Activated CD4-positive, alpha-beta T cell treated with anti-CD3 and anti-CD28 coated beads, Interleukin-2, amount 50 U/mL, for 1 hour (primary cell): Measurements from ENCODE around the gene TAF11L2.
"Not testable (repeated sequence)": the region's sequence is repeated elsewhere in the genome, so short reads cannot be mapped to it uniquely, and the experiment has no call there.

Experiments
- DNase-seq: peaks from one replicate; pipeline ENCODE4 v3.0.0-alpha.2; 2020

The TAF11L2 gene

DNA sequence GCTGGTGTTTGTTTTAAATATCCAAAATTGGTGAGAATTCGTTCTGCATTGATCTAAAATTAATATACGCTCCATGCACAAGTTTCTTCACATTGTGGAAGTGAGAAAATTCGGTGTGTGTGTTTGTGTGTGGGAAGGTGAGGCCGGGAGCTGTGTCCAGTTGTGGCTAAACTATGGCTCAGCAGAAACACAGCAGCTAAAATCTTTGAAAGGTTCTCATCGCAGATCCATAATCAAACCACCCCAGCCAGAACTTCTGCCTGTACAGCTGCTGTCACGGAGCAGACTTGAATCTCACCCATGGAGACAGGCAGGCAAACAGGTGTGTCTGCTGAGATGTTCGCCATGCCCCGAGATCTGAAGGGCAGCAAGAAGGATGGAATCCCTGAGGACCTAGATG is at the start of gene TAF11L2:
Gene TAF11L2 (plus strand): TSS at position 301 of the 400 bp plus-strand sequence.
- DNase-seq: not testable (repeated sequence)

DNA sequence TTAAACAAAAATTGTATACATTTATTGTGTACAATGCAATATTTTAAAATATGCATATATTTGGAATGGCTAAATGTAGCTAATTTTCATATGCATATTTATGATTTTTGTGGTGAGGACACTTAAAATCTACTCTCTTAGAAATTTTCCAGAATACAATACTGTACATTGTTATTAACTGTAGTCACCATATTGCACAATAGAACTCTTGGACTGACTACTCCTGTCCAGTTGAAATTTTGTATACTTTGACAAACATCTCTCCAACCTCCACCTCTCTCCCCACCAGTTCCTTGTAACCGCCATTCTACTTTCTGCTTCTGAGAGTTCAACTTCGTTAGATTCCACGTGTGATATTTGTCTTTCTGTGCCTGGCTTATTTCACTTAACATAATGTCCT is 49.2 kb upstream of the TAF11L2 start:
- DNase-seq: no peak

DNA sequence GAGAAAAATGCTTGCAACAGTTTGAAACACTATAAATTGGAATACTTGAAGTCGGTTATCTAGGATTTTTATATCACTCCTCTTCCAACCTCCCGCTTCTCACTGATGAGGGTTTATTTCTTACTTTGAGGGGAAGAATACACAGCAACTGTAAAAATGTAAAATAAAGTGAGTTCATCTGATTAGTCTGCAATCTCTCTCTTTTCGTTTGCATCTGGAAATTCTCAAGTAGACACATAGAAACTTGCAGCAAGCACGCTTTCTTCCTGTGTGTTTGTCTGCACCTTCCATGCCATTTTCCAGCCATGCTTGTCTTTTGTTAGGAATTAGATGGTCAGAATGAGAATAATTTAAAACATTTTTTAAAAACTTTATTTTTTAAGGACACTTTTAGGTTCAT is 45.1 kb upstream of the TAF11L2 start:
- no peak for DNase-seq

DNA sequence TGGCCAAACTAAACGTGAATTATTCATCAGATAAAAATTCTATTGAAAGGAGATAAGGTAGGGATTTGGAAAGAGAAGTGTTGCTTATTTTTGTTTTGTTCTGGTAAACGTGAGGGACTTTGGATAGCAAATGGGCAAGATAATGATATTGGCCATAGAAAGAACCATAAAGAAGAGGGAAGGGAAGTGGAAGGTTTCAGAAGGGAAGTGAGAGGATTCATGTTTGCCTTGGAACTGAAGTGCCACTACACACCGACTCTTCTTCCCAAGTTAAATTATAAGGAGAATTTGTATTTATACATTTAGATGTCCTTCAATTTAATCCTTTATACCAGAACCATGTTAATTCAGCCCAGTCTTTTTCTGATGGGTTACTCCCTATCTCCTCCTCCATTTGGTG is 42.1 kb upstream of the TAF11L2 start:
- no peak for DNase-seq

DNA sequence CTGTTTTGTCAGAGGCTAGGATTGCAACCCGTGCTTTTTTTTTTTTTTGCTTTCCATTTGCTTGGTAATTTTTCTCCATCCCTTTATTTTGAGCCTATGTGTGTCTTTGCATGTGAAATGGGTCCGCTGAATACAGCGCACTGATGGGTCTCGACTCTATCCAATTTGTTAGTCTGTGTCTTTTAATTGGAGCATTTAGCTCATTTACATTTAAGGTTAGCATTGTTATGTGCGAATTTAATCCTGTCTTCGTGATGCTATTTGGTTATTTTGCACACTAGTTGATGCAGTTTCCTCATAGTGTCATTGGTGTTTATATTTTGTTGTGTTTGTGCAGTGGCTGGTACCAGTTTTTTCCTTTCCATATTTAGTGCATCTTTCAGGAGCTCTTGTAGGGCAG is 36.2 kb upstream of the TAF11L2 start:
- no peak for DNase-seq

DNA sequence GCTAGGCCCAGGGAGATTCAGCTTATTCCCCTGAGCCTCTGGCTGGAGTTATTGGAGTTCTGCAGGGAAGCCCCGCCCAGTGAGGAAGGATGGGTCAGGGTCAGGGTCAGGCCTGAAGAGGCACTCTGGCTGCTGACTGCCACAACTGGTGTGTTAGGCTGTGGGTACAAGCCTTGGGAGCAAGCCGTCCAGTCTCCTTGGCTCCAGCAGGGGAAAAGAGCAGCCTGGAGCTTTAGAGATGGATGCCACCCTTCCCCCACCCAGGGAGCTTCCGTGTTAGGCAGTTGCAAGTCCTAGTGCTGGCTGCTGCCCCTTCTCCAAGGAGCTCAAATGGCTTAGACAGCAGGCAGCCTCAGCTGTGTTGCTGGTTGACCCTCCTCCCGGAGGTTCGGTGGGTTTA is 34.4 kb upstream of the TAF11L2 start:
- DNase-seq: no peak

DNA sequence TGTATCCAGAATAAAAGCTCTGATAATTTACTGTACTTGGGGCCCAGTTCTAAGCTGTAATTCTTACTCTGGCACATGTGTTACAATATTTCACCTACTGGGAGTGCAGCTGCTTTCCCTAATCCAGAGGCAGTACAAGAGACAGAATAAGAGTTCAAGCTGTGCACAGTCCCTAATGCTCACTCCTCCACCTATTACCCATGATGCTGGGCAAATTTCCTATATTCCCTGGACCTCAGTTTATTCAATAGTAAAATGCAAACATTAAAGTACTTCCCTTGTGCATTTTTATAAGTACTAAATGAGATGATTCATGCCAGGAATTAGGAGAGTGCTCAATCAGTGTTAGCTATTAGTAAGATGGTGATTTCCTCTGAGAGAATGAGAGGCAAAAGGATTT is 28.0 kb upstream of the TAF11L2 start:
- no peak for DNase-seq

DNA sequence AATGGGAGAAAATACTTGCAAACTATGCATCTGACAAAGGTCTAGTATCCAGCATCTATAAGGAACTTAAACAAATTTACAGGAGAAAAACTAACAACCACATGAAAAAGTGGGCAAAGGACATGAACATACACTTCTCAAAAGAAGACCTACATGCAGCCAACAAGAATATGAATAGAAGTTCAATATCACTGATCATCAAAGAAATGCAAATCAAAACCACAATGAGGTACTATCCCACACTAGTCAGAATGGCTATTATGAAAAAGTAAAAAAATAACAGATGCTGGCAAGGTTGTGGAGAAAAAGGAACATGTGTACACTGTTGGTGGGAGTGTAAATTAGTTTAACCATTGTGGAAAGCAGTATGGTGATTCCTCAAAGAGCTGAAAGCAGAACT is 23.0 kb upstream of the TAF11L2 start:
- DNase-seq: not testable (repeated sequence)

DNA sequence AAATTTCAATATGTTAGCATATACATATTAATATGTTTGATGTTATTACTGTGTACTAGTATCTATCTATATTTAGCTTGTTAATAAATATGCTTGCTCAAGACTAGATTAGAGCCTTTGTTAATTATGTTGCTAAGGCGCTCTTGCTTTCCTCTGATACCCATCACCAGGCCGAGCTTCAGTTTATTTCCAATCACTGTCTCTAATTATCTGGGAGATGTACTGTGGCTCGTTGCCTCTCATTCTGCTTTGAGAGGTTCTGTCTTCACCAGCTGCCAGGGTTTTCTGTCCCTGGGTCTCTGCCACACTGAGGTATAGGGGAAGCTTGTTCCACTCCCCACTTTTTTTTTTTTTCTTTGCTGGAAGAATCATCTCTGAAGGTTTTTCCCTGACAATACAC is 21.0 kb upstream of the TAF11L2 start:
- DNase-seq: no peak

DNA sequence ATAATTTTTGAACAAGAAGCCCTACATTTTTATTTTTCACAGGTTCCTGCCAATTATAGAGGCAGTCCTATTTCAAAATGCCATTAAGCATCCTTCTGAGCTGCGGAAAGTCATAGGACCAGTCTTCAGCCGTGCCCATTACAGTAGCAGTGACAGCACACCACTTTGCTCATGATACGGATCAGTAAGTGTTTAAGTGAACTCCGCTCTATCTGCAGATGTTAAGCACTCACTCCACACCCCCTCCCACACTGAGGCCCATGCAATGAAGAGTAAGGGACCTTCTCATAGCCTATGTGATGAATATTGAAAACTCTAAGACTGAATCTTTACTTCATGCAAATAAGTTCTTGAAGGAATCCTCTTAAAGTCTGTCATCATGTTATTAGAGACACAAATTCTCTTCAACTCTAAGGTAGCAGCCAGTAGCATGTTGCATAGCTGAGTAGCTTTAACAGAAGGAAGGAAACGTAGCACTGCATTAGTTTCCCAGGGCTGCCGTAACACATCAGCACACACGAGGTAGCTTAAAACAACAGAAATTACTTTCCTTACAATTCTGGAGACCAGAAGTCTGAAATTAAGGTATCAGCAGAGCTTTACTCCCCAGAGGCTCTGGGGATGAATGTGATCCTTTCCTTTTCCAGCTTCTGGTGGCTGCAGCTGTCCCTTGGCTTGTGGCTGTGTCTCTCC is 20.3 kb upstream of the TAF11L2 start:
- DNase-seq: no peak

DNA sequence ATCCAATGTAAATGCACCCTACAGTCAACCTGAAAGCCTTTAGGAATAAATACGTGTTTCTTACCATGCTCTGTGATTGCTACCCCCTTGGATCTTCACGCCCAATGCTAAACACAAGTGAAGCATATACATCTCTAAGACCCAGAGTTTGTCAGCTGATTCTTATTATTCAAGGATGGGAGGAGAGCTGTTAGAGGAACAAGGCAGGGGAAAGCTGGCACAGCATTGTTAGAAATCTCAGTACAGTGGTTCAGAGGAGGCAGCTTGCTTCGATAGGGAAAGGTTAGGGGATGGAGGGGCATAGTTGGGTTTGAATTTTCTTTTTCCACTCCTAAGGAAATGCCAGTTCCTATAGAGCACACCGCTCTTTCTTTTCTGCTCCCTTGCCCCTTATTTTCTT is 16.7 kb upstream of the TAF11L2 start:
- no peak for DNase-seq

DNA sequence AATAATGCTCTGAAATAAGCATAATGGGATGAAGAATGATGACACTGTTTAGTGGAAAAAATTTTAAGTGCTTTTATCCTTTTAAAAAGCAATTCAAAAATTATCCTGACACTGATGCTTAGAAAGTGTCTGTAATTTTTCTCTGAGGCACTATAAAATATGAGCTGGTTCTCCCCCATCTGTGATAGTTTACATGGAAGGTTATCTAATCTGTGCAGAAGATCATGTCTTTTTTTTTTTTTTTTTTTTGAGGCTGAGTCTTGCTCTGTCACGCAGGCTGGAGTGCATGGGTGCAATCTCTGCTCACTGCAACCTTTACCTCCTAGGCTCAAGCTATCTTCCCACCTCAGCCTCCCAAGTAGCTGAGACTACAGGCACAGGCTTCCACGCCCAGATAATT is 15.2 kb upstream of the TAF11L2 start:
- no peak for DNase-seq

DNA sequence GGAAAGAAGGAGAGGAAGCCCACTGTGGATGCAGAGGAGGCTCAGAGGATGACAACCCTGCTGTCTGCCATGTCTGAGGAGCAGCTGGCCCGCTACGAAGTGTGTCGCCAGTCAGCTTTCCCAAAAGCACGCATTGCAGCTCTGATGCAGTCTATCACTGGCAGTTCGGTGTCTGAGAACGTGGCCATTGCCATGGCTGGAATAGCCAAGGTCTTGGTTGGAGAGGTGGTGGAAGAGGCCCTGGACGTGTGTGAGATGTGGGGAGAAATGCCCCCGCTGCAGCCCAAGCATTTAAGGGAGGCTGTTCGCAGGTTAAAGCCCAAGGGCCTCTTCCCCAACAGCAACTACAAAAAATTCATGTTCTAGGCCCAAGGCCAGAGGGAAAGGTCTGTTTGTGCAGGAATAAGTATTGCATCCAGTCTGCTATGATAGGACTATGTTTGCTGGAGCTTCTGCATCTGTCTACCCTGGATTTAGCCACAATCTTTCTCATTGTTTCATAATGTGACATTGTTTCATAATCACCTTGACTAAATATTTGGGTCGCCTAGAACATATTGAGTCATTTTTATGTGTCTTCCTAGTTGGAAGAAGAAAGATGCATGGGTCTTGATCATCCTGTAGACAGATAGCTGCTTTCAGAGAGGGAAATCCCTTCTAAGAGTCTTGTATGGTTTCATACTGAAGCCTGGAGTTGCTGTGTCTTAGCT is 11.4 kb upstream of the TAF11L2 start:
- not testable (repeated sequence) for DNase-seq

DNA sequence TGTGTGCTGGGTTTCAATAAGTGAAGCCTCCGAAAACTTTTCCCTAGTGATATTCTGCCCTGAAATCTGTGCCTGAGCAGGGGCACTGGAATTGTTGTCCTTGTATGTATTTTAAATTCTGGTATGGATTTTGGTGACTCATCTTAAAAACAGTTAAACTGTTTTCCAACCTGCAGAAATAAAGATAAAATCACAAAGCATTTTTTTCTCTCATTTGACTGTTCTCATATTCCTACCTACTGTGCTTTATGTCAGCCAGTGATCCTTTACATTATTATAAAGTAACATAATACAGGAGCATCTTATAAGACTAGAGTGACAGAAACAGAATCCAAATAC is 10.9 kb upstream of the TAF11L2 start:
- DNase-seq: no peak

DNA sequence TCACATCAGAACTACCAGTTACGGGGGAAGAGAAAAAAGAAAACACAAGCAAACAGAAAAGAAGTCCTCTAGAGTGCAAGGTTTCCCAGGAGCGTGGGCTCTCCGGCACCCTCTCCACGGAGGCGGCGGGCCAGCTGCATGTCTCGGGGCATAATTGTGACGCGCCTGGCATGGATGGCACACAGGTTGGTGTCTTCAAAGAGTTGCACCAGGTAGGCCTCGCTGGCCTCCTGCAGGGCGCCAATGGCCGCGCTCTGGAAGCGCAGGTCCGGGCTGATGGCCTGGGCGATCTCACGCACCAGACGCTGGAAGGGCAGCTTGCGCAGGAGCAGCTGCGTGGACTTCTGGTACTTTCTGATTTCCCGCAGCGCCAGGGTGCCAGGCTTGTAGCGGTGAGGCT is 6.8 kb upstream of the TAF11L2 start:
- DNase-seq: not testable (repeated sequence)

DNA sequence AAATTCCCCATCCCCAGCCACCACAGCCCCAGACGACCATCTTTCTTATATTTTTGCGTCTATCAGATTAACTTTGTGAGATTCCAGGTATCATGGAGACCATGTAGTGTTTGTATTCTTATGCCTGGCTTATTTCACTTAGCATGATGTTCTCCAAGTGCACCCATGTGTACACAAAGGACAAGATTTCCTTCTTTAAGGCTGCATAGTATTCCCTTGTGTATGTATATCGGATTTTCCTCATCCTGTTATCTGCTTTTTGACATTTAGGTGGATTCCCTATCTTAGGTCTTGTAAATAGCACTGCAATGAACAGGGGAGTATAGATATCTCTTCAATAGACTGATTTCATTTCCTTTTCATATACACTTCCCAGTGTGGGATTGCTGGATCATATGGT is 5.3 kb upstream of the TAF11L2 start:
- no peak for DNase-seq

DNA sequence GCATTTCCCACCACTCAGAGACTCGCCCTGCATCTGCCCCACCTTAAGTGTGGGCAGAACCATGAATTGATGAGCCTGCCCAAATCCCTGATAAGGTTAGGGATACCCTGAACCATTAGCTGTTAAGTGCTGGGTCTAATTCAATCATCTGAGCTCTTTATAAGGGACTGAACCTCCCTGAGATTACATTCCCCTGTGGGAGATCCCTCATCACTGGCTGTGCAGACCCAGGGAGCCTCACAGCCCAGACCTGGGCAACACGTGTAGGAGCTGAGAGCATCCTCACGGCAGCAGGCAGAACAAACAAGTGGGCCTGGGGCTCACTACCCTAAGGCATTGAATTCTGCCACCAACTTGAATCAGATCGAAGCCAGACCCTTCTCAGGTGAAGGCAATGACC is 585 bp upstream of the TAF11L2 start:
- DNase-seq: no peak

DNA sequence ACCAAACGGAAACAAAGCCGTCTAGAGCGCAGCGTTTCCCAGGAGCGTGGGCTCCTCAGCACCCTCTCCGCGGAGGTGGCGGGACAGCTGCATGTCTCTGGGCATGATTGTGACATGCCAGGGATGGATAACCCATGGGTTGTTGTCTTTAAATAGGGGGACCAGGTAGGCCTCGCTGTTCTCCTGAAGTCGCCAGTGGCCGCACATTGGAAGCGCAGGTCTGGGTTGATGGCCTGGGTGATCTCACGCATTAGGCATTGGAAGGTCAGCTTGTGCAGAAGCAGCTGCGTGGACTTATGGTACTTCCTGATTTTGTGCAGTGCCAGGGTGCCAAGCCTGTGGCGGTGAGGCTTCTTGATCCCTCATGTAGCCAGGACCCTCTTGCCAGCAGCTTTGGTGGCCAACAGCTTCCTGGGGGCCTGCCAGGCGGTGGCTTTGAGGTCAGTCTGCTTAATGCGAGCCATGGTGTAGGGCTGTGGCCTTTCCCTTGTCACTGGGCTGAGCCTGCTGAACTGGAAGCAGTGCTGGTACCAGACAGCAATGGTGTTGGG is 13.8 kb downstream of the TAF11L2 start:
- no peak for DNase-seq

DNA sequence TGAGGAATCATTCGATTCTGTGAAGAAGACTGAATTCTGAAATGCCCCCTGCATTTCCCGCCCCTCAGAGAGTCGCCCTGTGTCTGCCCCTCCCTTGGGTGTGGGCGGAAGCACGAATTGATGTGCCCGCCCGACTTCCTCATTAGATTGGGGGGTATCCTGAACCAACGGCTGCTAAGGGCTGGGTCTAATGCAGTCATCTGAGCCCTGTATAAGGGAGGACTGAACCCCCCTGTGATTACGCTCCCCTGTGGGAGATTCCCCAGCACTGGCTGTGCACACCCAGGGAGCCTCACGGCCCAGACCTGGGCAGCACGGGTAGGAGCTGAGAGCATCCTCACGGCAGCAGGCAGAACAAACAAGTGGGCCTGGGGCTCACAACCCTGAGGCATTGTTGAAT is 19.5 kb downstream of the TAF11L2 start:
- DNase-seq: not testable (repeated sequence)

DNA sequence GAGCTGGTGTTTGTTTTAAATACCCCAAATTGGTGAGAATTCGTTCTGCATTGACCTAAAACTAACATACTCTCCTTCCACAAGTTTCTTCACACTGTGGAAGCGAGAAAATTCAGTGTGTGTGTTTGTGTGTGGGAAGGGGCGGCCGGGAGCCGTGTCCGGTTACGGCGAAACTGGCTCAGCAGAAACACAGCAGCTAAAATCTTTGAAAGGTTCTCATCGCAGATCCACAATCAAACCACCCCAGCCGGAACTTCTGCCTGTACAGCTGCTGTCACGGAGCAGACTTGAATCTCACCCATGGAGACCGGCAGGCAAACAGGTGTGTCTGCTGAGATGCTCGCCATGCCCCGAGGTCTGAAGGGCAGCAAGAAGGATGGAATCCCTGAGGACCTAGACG is 20.0 kb downstream of the TAF11L2 start, which contains the start of gene TAF11L3:
Gene TAF11L3 (plus strand): TSS at position 301 of the 400 bp plus-strand sequence.
- not testable (repeated sequence) for DNase-seq

DNA sequence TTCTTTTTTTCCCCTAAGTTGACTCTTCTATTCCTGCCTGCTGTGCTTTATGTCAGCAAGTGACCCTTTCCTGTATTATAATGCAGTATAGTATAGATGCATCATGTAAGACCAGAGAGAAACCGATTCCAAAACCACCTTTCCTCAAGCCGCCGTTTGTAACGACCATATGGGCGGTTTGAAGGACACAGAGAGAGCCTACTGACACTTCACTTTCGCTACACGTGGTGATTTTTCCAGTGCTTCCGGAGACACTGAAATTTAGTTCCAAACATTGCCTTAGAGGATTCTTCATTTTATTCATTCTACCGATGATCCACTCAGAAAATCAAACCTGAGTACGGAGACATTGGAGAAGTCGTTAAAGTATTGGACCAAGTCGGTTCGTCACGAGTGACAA is 21.5 kb downstream of the TAF11L2 start:
- DNase-seq: not testable (repeated sequence)

DNA sequence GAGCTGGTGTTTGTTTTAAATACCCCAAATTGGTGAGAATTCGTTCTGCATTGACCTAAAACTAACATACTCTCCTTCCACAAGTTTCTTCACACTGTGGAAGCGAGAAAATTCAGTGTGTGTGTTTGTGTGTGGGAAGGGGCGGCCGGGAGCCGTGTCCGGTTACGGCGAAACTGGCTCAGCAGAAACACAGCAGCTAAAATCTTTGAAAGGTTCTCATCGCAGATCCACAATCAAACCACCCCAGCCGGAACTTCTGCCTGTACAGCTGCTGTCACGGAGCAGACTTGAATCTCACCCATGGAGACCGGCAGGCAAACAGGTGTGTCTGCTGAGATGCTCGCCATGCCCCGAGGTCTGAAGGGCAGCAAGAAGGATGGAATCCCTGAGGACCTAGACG is 23.5 kb downstream of the TAF11L2 start, which contains the start of gene TAF11L4:
Gene TAF11L4 (plus strand): TSS at position 301 of the 400 bp plus-strand sequence.
- DNase-seq: not testable (repeated sequence)

DNA sequence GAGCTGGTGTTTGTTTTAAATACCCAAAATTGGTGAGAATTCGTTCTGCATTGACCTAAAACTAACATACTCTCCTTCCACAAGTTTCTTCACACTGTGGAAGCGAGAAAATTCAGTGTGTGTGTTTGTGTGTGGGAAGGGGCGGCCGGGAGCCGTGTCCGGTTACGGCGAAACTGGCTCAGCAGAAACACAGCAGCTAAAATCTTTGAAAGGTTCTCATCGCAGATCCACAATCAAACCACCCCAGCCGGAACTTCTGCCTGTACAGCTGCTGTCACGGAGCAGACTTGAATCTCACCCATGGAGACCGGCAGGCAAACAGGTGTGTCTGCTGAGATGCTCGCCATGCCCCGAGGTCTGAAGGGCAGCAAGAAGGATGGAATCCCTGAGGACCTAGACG is 26.9 kb downstream of the TAF11L2 start, which contains the start of gene TAF11L5:
Gene TAF11L5 (plus strand): TSS at position 301 of the 400 bp plus-strand sequence.
- DNase-seq: not testable (repeated sequence)

DNA sequence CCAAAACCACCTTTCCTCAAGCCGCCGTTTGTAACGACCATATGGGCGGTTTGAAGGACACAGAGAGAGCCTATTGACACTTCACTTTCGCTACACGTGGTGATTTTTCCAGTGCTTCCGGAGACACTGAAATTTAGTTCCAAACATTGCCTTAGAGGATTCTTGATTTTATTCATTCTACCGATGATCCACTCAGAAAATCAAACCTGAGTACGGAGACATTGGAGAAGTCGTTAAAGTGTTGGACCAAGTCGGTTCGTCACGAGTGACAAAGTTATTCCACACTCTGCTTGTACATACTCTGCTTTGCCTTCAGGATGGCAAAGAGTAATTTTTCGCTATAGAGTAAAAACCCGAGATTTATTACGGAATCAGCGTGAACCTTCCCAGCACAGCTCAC is 28.5 kb downstream of the TAF11L2 start:
- peak; percentile 5 for DNase-seq
